Omental fat pad (tissue), 4 donors: ENCODE results near the gene NFAM1. TPM values are rescaled to one million over a fixed set of nuclear protein-coding genes. Genes with fewer than 3 reads are reported as not detected.

ENCODE experiments used
- ATAC-seq: fragments of 150-250 bp; one replicate; pipeline ENCODE4 v1.9.1; 2016; ENCODE audit warnings: mild to moderate bottlenecking, moderate library complexity; ENCODE audit not compliant: low FRiP score
- DNase-seq: peaks from one replicate; pipeline ENCODE4 v3.0.0-alpha.2; 2019; ENCODE audit warnings: low spot score
- CTCF ChIP-seq, 3 donors: fragments of 450-650 bp; IDR thresholded peaks; one replicate each; pipeline ENCODE4 v1.5.1; 2016 to 2017; ENCODE audit warnings: antibody characterized with exemption in 3 of 3, mild to moderate bottlenecking in 3 of 3, moderate library complexity in 2 of 3
- total RNA-seq, 4 donors: library from RNA; depleted of rRNA; stranded (reverse); fragments of >200 nt; gene quantifications; one replicate each; pipeline ENCODE4 v1.1.0, GENCODE V29; 2016

The NFAM1 gene
- total RNA-seq, 4 donors from 2014 or later, result 4.9 to 14.0 (median 6.3) TPM

- no peak for TF ChIP-seq CTCF (IDR thresholded peaks at IDR 0.05)
- ATAC-seq (no peak), DNase-seq (no peak)
Observed at GRCh38 chr22:42383851-42384417, 48.3 kb downstream of the NFAM1 start.

- ATAC-seq (no peak), DNase-seq (no peak)
- no peak for TF ChIP-seq CTCF (IDR thresholded peaks at IDR 0.05)
Observed at GRCh38 chr22:42383287-42383686, 48.9 kb downstream of the NFAM1 start.

GRCh38 chr22:42380769-42381551 is 51.2 kb downstream of the NFAM1 start:
- DNase-seq (no peak), ATAC-seq (no peak)
- TF ChIP-seq CTCF (IDR thresholded peaks at IDR 0.05), result no peak

- no peak for TF ChIP-seq CTCF (IDR thresholded peaks at IDR 0.05)
- DNase-seq (no peak), ATAC-seq (no peak)
Observed at GRCh38 chr22:42379966-42380537, 52.2 kb downstream of the NFAM1 start.

- peak; percentile 33 for ATAC-seq
- no peak for TF ChIP-seq CTCF (IDR thresholded peaks at IDR 0.05)
- DNase-seq, result no peak
Observed at GRCh38 chr22:42376711-42377554, 55.3 kb downstream of the NFAM1 start.

- DNase-seq, result no peak
- no peak for ATAC-seq
Observed at GRCh38 chr22:42375982-42376381, 56.2 kb downstream of the NFAM1 start.

More at GRCh38 chr22:42375982-42376381, 56.2 kb downstream of the NFAM1 start:
- no peak for TF ChIP-seq CTCF (IDR thresholded peaks at IDR 0.05)
